GM18951 (cell line): ENCODE measurements around the gene SAMD3.

Source experiments
- POLR2A ChIP-seq: IDR thresholded peaks from 4 replicates; pipeline ENCODE4 v1.6.1; 2011; ENCODE audit warnings: mild to moderate bottlenecking; ENCODE audit not compliant: insufficient read length, insufficient read depth; ENCODE audit errors: extremely low read depth
- in situ Hi-C: fragments of 300-500 bp; cut with MboI; formaldehyde crosslinking; loops from one replicate; pipeline ENCODE4 v1.12.0; 2022; ENCODE audit warnings: low sequenced_read_pairs, mixed read lengths, inconsistent platforms; ENCODE audit not compliant: unreplicated experiment

Gene SAMD3

DNA sequence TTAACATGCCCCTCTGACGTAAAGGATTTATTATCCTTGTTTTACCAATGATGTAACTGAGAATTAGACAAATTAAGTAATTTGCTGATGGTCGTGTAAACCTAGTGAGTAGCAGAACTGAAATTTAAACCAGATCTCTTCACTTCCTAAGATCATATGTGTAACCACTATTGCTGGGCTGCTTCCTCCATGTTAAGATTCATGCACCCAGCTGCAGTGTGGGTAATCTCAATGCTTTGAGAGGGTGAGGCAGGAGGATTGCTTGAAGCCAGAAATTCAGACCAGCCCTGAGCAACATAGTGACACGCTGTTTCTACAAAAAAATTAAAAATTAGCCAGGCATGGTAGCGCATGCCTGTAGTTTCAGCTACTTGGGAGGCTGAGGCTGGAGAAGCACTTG is 106.5 kb downstream of the SAMD3 start:
- in situ Hi-C loops = no loop called here
- TF ChIP-seq POLR2A = no peak

DNA sequence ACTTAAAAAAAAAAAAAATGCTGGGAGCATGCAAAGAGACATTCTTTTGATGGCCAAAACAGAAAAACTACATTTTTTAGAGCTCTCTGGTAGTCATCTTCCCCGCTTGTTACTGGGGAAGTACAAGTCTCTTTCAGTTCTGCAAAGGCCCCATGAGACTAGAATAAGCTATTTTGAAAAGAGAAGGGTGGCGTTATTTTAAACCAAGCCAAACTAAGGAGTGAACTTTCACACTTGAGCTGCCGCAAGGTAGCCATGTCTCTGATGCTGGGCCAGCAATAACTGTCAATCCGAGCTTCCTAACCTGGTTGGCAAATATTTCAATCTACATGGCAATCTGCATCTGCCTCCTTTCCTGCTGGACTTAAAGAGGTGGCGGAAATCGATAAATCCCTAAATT is 107.7 kb downstream of the SAMD3 start:
- in situ Hi-C loops = no loop called here
- TF ChIP-seq POLR2A = no peak

DNA sequence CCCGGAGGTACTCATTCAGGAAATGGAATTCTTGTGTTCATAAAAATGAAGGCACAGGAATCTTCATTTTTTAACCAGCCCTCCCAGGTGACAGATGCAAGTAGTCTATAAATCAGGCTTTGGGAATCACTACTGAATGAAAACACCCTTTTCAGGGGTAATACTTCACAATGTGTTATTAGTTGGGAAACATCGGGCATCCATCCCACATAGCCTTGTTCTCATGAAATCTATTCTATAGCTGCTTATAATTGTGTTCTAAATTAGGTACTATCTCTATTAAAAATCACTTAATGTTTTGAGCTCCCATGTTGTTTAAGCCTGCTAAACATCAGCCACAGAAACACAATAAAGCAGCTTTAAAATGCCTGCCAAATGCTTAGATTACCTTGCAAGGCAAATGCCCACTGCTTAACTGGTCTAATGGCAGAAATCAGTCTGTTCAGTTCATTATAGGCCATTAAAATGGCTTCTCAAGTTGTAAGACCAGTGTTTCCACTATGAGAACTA is 109.5 kb downstream of the SAMD3 start:
- in situ Hi-C loops = no loop called here
- TF ChIP-seq POLR2A = no peak

DNA sequence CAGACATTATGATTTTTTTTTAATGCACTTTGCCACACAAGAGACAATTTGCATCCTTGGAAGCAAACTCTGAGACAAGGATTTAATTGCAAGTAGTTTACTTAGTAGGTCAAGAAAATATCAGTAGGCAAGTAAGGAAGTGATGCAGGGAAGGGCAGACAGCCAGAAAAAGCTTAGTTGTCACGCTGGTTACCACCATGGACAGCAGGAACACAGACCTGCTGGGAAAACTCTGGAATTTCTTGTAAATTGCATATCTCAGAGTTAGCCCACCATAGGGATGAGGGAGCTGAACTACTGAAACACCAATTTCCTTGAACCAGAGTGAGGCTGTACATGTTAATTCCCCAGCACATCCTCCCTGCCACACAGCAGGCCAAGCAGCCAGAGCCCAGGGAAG is 111.7 kb downstream of the SAMD3 start:
- in situ Hi-C loops = no loop called here
- TF ChIP-seq POLR2A = no peak

DNA sequence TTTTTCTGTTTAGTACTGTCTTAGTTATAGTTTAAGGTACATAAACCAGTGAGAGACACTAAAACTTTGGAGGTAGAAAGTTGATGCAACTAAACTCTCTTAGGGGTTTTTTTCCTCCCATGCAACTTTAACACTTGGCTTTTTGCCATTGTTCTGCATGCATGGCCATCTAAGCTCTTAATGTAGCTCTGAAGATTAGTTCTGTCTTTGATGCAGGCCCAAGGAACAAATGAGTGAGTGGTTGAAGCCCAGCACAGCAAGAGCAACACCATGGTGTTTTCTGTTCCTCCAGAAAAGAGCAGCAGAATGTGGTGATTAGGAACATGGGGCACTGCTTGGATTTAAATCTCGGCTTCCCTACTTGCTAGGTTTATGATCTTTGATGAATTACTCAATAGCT is 115.0 kb downstream of the SAMD3 start:
- in situ Hi-C loops = no loop called here
- TF ChIP-seq POLR2A = no peak

DNA sequence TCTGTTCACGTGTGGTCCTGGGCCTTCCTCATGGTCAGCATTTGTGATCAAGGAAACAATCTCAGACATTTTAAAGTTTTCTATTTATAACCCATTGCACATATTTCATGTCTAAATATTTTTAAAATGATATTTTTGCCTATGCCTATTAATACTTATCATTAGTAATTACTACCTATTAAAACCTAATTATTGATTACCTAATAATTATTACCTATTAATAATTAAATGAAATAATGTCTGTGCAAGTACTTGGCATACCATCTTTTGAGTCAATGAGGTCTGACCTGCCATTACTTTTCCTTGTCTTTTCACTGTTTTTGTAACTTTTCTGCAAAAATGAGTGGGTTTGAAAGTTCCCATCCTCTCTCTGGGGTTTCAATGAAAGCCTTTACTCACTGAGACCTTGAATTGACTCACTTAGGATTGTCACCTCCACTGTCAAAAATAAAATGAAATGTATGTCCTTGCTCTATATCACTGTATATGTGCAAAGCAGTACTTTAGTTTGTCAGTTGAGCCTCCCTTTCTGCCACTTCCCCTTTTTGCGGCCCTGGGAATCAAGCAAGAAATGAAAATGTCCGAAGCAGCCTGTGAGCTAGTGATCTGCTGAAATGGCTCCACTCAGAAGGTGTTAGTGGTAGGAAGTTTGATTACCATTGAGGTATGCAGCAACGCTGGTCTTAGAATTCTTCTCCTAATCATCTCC is 116.6 kb downstream of the SAMD3 start:
- no peak for TF ChIP-seq POLR2A
- in situ Hi-C loops = no loop called here

DNA sequence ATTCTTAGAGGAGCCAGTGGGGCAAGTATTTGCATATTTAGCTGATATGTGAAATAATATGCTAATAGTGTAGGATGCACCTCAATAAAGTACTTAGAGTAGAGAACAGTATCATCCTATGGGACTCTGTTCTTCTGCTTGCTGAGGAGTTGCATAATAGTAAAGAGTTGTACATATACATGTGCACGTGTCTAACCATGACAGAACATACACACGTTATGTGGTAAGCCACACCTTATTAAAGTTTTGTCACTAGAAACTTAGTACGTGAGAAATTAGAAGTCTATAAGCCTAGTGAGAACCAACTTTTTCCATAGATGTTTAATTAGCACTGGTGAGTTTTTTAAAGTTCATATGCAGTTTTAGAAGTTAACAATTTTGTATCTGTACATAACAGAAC is 123.6 kb downstream of the SAMD3 start:
- in situ Hi-C loops = no loop called here
- TF ChIP-seq POLR2A = no peak

DNA sequence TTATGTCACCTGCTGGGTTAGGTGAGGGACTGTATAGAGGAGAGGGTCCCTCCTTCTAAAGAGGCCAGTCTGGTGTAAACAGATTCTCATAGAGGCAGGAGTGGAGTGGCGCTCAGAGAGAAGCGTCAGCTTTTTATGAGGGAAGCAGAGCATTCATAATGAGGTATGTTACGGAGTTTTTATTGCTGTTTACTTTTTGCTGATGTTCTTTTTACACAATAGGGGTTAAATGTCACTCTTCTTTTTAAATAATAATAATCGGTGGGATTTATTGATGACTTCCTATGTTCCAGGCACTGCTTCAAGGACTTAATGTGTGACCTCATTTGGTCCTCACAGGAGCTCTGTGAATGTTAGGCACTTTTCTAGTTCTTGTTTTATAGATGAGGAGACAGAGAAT is 124.4 kb downstream of the SAMD3 start:
- in situ Hi-C loops = no loop called here
- no peak for TF ChIP-seq POLR2A
